ENCODE measurements around the gene MYADM. TPM values are rescaled to one million over a fixed set of nuclear protein-coding genes. Genes with fewer than 3 reads are reported as not detected.
A peak's percentile ranks its signal among the peaks of the same experiment; 100 is the strongest.

The MYADM gene
- polyA plus RNA-seq, 3 donors, result 162 to 310 (median 254) TPM

GRCh38 chr19:53876651-53877224 lies 9.1 kb downstream of the MYADM start:
- Histone ChIP-seq H3K27me3 (ENCODE audit: control insufficient read depth in 2 of 2, insufficient read depth in 2 of 2, low read length in 2 of 2) (peaks cover 15% of the 10 kb centered on the region in 2 donors), H3K9ac (ENCODE audit: insufficient read depth, low read length, poor library complexity, severe bottlenecking) (no peak overlapping the region), H3K4me3 (replicated peaks in 1 of 3; ENCODE audit: low read depth in 2 of 3, low read length in 3 of 3) (no peak overlapping the region), H3K79me2 (ENCODE audit: insufficient read depth, low read length) (peaks cover 42% of the 10 kb centered on the region), H3K27ac (ENCODE audit: low read depth in 1 of 2, low read length in 2 of 2) (no peak overlapping the region), H2AFZ (ENCODE audit: insufficient read depth, low read depth, low read length, poor library complexity, severe bottlenecking) (no peak overlapping the region), H3K4me1 (ENCODE audit: control insufficient read depth in 1 of 2, insufficient read depth in 2 of 2, low read length in 2 of 2) (peaks cover 72 to 87% of the 10 kb centered on the region in 2 donors), H4K20me1 (ENCODE audit: insufficient read depth, low read length) (peaks cover 58% of the 10 kb centered on the region), H3K9me3 (replicated peaks in 1 of 2; ENCODE audit: control insufficient read depth in 1 of 2, insufficient read depth in 1 of 2, low read length in 2 of 2) (no peaks in the 10 kb centered on the region), H3K4me2 (replicated peaks; ENCODE audit: extremely low read depth, low read length, poor library complexity, severe bottlenecking) (no peak overlapping the region), H3K36me3 (replicated peaks in 1 of 2; ENCODE audit: control insufficient read depth in 1 of 2, insufficient read depth in 2 of 2, low read length in 2 of 2) (peaks cover 27 to 38% of the 10 kb centered on the region in 2 donors)
- intact Hi-C loops (cut with micrococcal nuclease), result loop anchor here in 1 of 2 donors (10.0 kb wide), 2 partner anchors 52 to 148 kb away; partner anchors contain the start of gene NLRP12
- peaks cover 0 to 5% (median 0%) of the 10 kb centered on the region in 7 donors for H3K9me3 Mint-ChIP-seq
- H3K4me1 Mint-ChIP-seq, result peaks cover 62% of the 10 kb centered on the region
- H3K27ac Mint-ChIP-seq, result peak overlapping the region in 6 of 7 donors; percentile 30 to 63 (median 53)
- H3K36me3 Mint-ChIP-seq, result peaks cover 32 to 52% of the 10 kb centered on the region in 2 donors
- H3K4me3 Mint-ChIP-seq, result no peak overlapping the region
- WGBS (ENCODE audit: insufficient coverage), result 93% methylated on average over 5 of the region's 6 CpGs
- TF ChIP-seq CTCF (IDR thresholded peaks at IDR 0.05), result no peak
- no peak for DNase-seq
- peaks cover 0 to 10% (median 4%) of the 10 kb centered on the region in 3 donors for H3K27me3 Mint-ChIP-seq (ENCODE audit: low read depth in 3 of 3)

- no peak for DNase-seq
These were observed 9.7 kb downstream of the MYADM start for GRCh38 chr19:53877361-53877766.

More at GRCh38 chr19:53877361-53877766, 9.7 kb downstream of the MYADM start:
- intact Hi-C loops (cut with micrococcal nuclease), result loop anchor here in 1 of 2 donors (10.0 kb wide), 2 partner anchors 53 to 147 kb away; partner anchors contain the start of gene NLRP12
- Mint-ChIP-seq H3K4me3 (no peak overlapping the region), H3K27ac (peak overlapping the region in 6 of 7 donors; percentile 4 to 66 (median 47)), H3K36me3 (peaks cover 32 to 45% of the 10 kb centered on the region in 2 donors), H3K4me1 (peaks cover 59% of the 10 kb centered on the region), H3K9me3 (peaks cover 0 to 7% (median 0%) of the 10 kb centered on the region in 7 donors), H3K27me3 (ENCODE audit: low read depth in 3 of 3) (peaks cover 0 to 13% (median 7%) of the 10 kb centered on the region in 3 donors)
- Histone ChIP-seq H3K4me1 (ENCODE audit: control insufficient read depth in 1 of 2, insufficient read depth in 2 of 2, low read length in 2 of 2) (peaks cover 72 to 87% of the 10 kb centered on the region in 2 donors), H3K27me3 (ENCODE audit: control insufficient read depth in 2 of 2, insufficient read depth in 2 of 2, low read length in 2 of 2) (peaks cover 15 to 20% of the 10 kb centered on the region in 2 donors), H3K79me2 (ENCODE audit: insufficient read depth, low read length) (peaks cover 36% of the 10 kb centered on the region), H3K9ac (ENCODE audit: insufficient read depth, low read length, poor library complexity, severe bottlenecking) (no peak overlapping the region), H2AFZ (ENCODE audit: insufficient read depth, low read depth, low read length, poor library complexity, severe bottlenecking) (no peak overlapping the region), H4K20me1 (ENCODE audit: insufficient read depth, low read length) (peaks cover 52% of the 10 kb centered on the region), H3K9me3 (replicated peaks in 1 of 2; ENCODE audit: control insufficient read depth in 1 of 2, insufficient read depth in 1 of 2, low read length in 2 of 2) (no peaks in the 10 kb centered on the region), H3K36me3 (replicated peaks in 1 of 2; ENCODE audit: control insufficient read depth in 1 of 2, insufficient read depth in 2 of 2, low read length in 2 of 2) (peaks cover 25 to 36% of the 10 kb centered on the region in 2 donors), H3K4me3 (replicated peaks in 1 of 3; ENCODE audit: low read depth in 2 of 3, low read length in 3 of 3) (no peak overlapping the region), H3K27ac (ENCODE audit: low read depth in 1 of 2, low read length in 2 of 2) (no peak overlapping the region), H3K4me2 (replicated peaks; ENCODE audit: extremely low read depth, low read length, poor library complexity, severe bottlenecking) (no peak overlapping the region)
- TF ChIP-seq CTCF (IDR thresholded peaks at IDR 0.05), result no peak
- 100% methylated on average over 2 of the region's 10 CpGs for WGBS (ENCODE audit: insufficient coverage)
